NCI-H146 treated with DMSO at 0.1 percent for 48 hours (cell line): ENCODE results near the gene C13orf46.
A peak's percentile ranks its signal among the peaks of the same experiment; 100 is the strongest.
"Not testable (repeated sequence)": the region's sequence is repeated elsewhere in the genome, so short reads cannot be mapped to it uniquely, and the experiment has no call there.

Source experiments
- DNase-seq: peaks from one replicate; lab custom pipeline; 2025; ENCODE audit not compliant: unreplicated experiment; lab: John Stamatoyannopoulos, UW

Gene C13orf46

DNA sequence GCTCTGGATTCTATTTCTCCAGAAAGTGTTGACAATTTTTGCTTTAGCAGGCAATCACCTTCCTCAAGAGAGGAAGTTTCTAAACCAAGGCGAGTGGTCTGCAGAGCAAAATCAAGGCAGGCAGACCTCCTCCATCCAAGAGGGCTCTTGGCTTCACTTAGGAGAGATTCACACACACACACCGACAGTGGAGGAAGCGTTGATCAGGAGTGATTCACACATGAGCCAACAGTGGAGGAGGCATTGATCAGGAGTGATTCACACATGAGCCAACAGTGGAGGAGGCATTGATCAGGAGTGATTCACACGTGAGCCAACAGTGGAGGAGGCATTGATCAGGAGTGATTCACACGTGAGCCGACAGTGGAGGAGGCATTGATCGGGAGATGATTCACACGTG, 60.5 kb downstream of the C13orf46 start:
- not testable (repeated sequence) for DNase-seq

DNA sequence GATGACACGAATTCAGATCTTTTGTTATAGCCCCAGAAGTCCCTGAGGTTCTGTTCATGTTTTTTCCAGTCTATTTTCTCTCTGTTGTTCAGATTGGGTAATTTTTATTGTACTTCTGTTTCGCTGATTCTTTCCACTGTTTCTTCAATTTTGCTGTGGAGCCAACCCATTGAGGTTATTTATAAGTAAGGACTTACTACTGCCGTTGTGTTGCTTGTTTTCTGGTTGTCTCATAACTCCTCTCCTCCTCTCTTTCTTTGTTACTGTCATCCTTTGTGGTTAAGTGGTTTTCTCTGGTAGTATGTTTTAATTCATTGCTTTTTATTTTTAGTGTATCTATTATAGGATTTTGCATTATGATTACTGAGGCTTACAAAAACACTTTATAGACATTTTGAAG, 61.3 kb downstream of the C13orf46 start:
- DNase-seq, result no peak

DNA sequence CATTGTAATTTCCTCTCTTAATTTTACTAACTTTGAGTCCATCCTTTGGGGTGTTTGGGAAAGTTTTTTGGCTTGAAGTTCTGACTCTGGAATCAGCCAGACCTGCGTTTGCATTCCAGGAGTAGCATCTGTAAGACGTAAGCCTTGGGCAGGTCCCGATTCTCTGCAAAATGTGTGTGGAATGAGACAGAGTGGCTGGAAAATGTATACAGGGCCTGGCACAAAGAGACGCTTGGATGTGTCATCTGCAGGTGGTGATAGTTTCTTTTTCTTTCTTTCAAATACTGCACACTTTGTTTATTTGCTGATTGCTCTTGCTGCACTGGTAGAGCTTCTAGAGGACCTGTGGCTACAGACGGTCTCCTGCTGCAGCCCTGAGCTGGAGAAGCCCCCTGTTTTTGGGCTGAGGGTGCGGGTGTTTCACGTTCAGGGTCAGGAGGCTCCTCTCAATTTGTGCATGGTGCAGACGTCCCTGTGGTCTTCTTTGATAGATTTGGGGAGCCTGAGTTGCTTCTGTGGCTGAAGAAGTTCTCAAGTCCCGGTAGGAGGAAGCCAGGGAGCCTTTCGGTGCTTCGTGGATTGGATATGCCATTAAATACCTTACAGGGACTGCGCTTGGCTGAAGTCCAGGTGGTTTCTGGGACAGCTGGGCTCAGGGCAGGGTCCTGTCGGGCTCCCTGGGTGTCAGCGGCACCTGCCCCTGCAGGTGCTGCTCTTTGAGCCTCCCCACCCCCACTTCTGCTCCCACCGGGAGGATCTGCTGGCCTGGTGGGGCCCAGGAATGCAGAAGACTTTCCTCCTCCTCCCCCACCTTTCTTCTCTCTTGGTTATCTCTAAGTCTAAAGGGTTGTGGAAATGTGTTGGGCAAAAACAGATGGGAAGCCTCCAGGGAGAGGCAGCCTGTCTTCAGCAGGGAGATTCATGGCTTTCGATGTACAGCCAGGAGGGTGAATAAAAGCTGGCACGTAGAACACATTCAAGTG, 66.0 kb downstream of the C13orf46 start:
- DNase-seq, result peak; percentile 75

DNA sequence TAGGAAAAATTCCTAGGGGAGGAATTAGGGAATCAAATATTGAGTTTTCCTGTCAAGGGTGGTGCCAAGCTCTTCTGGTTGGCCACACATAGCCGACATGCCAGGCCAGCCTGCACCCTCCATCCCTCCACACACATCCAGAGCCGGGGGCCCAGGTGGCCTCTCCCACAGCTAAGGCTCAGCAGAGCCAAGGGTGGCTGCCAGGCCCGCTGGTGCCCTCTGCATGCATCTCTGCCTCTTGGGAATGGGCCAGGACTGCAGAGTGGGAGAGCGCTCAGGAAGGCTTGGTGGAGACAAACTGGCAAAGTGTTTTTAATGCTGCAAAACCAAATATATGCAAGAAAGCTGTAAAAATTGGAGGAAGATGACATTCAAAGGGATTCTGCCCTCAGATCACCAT, 67.3 kb downstream of the C13orf46 start:
- no peak for DNase-seq

DNA sequence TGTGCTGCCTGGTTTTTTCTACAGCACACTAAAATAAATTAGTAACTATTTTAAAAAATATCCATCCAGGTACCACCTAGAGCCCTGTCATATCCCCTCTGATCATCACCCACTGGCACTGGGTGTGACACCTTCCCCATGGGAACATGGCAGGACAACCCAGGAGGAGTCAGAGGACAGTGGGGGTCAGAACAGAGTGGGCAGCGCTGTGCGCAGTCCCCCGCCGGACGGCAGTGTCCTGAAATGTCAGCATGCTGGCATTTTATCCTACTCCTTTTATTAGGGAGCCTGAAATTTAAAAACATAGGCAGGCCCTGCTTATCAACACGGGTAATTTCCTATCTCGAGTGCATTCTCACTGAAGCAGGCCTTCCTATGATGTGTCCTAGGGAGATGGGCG, 67.9 kb downstream of the C13orf46 start:
- DNase-seq, result no peak

DNA sequence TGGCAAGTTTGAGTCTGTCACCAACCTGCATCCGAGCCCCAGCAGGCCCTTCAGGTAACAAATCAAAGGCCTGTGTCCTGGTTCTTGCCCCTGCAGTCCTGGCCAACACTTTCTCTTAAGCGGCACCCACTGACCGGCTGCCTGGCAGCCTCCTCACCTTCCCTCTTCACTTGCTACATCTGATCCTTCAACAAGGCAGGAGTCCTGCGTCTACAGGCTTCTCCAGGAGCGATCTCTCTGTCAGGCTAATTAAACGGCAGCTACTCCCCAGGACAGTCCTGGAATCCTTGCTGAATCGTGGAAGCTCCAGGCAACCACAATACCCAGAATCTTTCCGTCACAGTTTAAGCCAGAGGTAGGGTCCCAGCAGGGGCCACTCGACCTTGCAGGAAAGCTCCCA, 68.9 kb downstream of the C13orf46 start:
- DNase-seq, result no peak

DNA sequence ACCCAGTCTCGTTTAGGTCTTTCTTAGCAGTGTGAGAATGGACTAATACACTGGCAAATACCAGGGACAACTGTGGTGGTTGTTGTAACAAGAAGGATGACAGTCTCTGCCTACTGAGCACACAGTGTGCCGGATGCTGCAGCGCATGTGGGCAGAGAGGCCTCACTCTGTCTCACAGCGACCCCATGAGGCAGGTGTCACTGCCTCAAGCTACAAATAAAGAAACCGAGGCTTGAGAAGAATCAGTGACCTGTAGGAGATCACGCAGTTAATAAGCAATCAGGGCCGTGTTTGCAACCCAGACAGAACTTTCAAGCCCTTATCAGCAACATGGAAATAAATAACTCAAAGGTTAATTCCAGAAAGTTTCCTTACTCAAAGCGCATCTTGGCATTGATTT, 69.5 kb downstream of the C13orf46 start:
- no peak for DNase-seq

DNA sequence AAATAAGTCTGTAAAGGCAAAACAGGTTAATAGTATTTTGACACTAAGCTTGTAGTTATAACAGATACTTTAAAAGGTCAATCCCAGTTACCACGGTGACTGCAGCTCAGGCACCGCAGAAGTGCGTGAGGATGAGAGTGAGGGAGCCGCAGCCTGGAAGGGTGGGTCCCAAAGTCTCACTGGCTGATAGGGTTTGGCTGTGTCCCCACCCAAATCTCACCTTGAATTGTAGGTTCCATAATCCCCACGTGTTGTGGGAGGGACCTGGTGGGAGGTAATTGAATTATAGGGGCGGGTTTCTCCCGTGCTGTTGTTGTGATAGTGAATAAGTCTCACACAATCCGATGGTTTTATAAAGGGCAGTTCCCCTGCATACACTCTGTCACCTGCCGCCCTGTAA, 70.0 kb downstream of the C13orf46 start:
- no peak for DNase-seq
